MM.1S (cell line): ENCODE results near the gene TBRG4.

Experiments used
- DNase-seq: peaks from one replicate; pipeline ENCODE4 v3.0.0-alpha.2; 2015
- H2AFZ ChIP-seq: fragments of 300-600 bp; sonication (generic); 2 replicates; pipeline ENCODE4 v1.6.0; 2016; ENCODE audit warnings: antibody characterized with exemption, low read length
- H3F3A ChIP-seq: fragments of 300-600 bp; sonication (generic); 2 replicates; pipeline ENCODE4 v1.6.1; 2016; ENCODE audit warnings: mild to moderate bottlenecking, antibody characterized with exemption, low read length, moderate library complexity, mixed read lengths; ENCODE audit not compliant: insufficient read depth
- H3K27ac ChIP-seq: fragments of 300-600 bp; sonication (generic); 2 replicates; pipeline ENCODE4 v1.5.1; 2016; ENCODE audit warnings: mild to moderate bottlenecking, low read length
- H3K27me3 ChIP-seq: fragments of 300-600 bp; sonication (generic); replicated peaks from 2 replicates; pipeline ENCODE4 v1.6.0; 2016; ENCODE audit warnings: low read length; ENCODE audit not compliant: insufficient read depth
- H3K36me3 ChIP-seq: fragments of 300-600 bp; sonication (generic); replicated peaks from 2 replicates; pipeline ENCODE4 v1.6.1; 2016; ENCODE audit warnings: mild to moderate bottlenecking, low read length, mixed read lengths; ENCODE audit not compliant: insufficient read depth
- H3K4me1 ChIP-seq: fragments of 300-600 bp; sonication (generic); 2 replicates; pipeline ENCODE4 v1.6.1; 2016; ENCODE audit warnings: low read length, mixed read lengths
- H3K4me2 ChIP-seq: fragments of 300-600 bp; sonication (generic); 2 replicates; pipeline ENCODE4 v1.6.0; 2016; ENCODE audit warnings: low read depth, low read length
- H3K4me3 ChIP-seq: fragments of 300-600 bp; sonication (generic); 2 replicates; pipeline ENCODE4 v1.5.1; 2016; ENCODE audit warnings: low read length, mixed read lengths
- H3K79me2 ChIP-seq: fragments of 300-600 bp; sonication (generic); 2 replicates; pipeline ENCODE4 v1.6.1; 2016; ENCODE audit warnings: mixed run types, low read length, mixed read lengths
- H3K9ac ChIP-seq: fragments of 300-600 bp; sonication (generic); 2 replicates; pipeline ENCODE4 v1.6.1; 2016; ENCODE audit warnings: low read length, mixed read lengths
- H3K9me2 ChIP-seq: fragments of 300-600 bp; sonication (generic); replicated peaks from 2 replicates; pipeline ENCODE4 v1.6.1; 2016; ENCODE audit warnings: mild to moderate bottlenecking, low read length, mixed read lengths; ENCODE audit not compliant: insufficient read depth
- H3K9me3 ChIP-seq: fragments of 300-600 bp; sonication (generic); replicated peaks from 2 replicates; pipeline ENCODE4 v1.6.1; 2016; ENCODE audit warnings: mild to moderate bottlenecking, low read length, mixed read lengths; ENCODE audit not compliant: insufficient read depth
- H4K20me1 ChIP-seq: fragments of 300-600 bp; sonication (generic); 2 replicates; pipeline ENCODE4 v1.6.1; 2016; ENCODE audit warnings: mild to moderate bottlenecking, low read length, moderate library complexity, mixed read lengths; ENCODE audit not compliant: insufficient read depth
- CTCF ChIP-seq: fragments of 300-600 bp; sonication (generic); IDR thresholded peaks from 2 replicates; pipeline ENCODE4 v1.5.1; 2016; ENCODE audit warnings: antibody characterized with exemption, low read length, mixed read lengths
- EZH2 ChIP-seq: fragments of 300-600 bp; sonication (generic); optimal IDR thresholded peaks from 2 replicates; pipeline ENCODE3; 2017; ENCODE audit warnings: low read depth, mild to moderate bottlenecking, antibody characterized with exemption, low read length, mixed read lengths
- EZH2phosphoT487 ChIP-seq: fragments of 300-600 bp; sonication (generic); IDR thresholded peaks from 2 replicates; pipeline ENCODE4 v1.6.1; 2018; ENCODE audit warnings: antibody characterized with exemption, low read length

Gene TBRG4

DNA sequence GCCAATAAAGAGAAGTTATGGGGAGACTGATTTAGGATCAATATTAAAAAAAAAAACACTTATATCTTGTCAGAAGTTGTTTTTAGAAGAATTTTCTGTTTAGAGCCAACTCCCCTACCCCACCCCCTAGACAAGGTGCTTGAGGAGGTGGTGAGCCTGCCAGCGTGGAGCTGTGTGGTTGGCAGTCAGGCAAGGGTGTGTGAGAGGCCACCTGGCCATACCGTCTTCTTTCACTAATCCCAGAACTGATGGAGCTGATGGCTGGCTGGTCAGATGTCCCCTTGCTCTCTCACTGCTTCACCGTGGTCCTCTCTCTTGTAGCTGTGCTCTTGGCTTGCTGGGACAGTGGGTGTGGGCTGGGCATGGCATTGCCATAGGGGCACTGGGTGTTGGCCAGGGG is 57.1 kb downstream of the TBRG4 start:
- no peaks in the 10 kb centered on the region for H3K27me3 ChIP-seq
- H3K79me2 ChIP-seq, result peaks cover 98% of the 10 kb centered on the region
- H3K36me3 ChIP-seq, result peaks cover 12% of the 10 kb centered on the region; the same call in 1 of the 2 replicates
- H2AFZ ChIP-seq, result no peak overlapping the region
- peaks cover 18% of the 10 kb centered on the region; the same call in 1 of the 2 replicates for H4K20me1 ChIP-seq
- H3K9me2 ChIP-seq, result no peaks in the 10 kb centered on the region
- no peak overlapping the region for H3K9ac ChIP-seq
- H3K27ac ChIP-seq, result no peak overlapping the region
- H3K4me1 ChIP-seq, result 0 out of 2 replicates have a peak, but pooled peaks cover 6% of the 10 kb centered on the region
- H3K4me2 ChIP-seq, result no peak overlapping the region
- TF ChIP-seq EZH2phosphoT487 (no peak), CTCF (no peak), EZH2 (no peak)
- no peak for DNase-seq
- no peaks in the 10 kb centered on the region for H3F3A ChIP-seq
- H3K9me3 ChIP-seq, result no peaks in the 10 kb centered on the region
- no peak overlapping the region for H3K4me3 ChIP-seq

- H3K4me3 ChIP-seq, result no peak overlapping the region
- 0 out of 2 replicates have a peak, but pooled peaks cover 6% of the 10 kb centered on the region for H3K4me1 ChIP-seq
- no peak overlapping the region for H3K4me2 ChIP-seq
- peaks cover 12% of the 10 kb centered on the region; the same call in 1 of the 2 replicates for H3K36me3 ChIP-seq
- peaks cover 18% of the 10 kb centered on the region; the same call in 1 of the 2 replicates for H4K20me1 ChIP-seq
- no peaks in the 10 kb centered on the region for H3F3A ChIP-seq
- H3K27me3 ChIP-seq, result no peaks in the 10 kb centered on the region
- H3K9me2 ChIP-seq, result no peaks in the 10 kb centered on the region
- H3K79me2 ChIP-seq, result peaks cover 98% of the 10 kb centered on the region
- TF ChIP-seq EZH2 (no peak), EZH2phosphoT487 (no peak), CTCF (no peak)
- H3K27ac ChIP-seq, result no peak overlapping the region
- H3K9me3 ChIP-seq, result no peaks in the 10 kb centered on the region
- DNase-seq, result no peak
- H2AFZ ChIP-seq, result no peak overlapping the region
- no peak overlapping the region for H3K9ac ChIP-seq
Measured at GRCh38 chr7:45053941-45054340, 57.6 kb downstream of the TBRG4 start.

DNA sequence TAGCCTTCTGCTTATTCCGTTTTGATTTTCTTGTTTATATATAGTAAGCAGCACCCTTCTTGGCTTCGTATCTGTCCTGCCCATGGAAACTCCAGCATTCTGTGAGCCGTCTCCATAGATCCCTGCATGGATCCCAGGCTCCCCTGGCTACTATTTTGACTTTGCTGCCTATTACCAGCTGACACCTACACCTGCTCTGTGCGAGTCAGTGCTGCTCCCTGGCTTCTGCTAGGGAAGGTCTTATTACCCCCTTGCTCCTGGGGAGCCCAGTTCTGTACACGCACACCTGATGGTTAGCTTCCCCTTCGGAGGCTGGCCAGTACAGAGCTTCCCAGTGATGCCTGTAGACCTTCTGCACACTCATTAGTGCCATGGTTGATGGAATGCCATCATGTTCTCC is 58.1 kb downstream of the TBRG4 start:
- TF ChIP-seq CTCF (no peak), EZH2 (no peak), EZH2phosphoT487 (no peak)

More for the DNA sequence above, 58.1 kb downstream of the TBRG4 start:
- H3K9ac ChIP-seq, result no peak overlapping the region
- peaks cover 98% of the 10 kb centered on the region for H3K79me2 ChIP-seq
- H2AFZ ChIP-seq, result no peak overlapping the region
- no peaks in the 10 kb centered on the region for H3K9me2 ChIP-seq
- H3K27ac ChIP-seq, result no peak overlapping the region
- H3F3A ChIP-seq, result no peaks in the 10 kb centered on the region
- H3K4me1 ChIP-seq, result 0 out of 2 replicates have a peak, but pooled peaks cover 6% of the 10 kb centered on the region
- H4K20me1 ChIP-seq, result peaks cover 18% of the 10 kb centered on the region; the same call in 1 of the 2 replicates
- DNase-seq, result no peak
- no peak overlapping the region for H3K4me2 ChIP-seq
- H3K9me3 ChIP-seq, result no peaks in the 10 kb centered on the region
- H3K36me3 ChIP-seq, result peaks cover 12% of the 10 kb centered on the region; the same call in 1 of the 2 replicates
- no peak overlapping the region for H3K4me3 ChIP-seq
- no peaks in the 10 kb centered on the region for H3K27me3 ChIP-seq
